ENCODE data around the gene PLD3.

DNA sequence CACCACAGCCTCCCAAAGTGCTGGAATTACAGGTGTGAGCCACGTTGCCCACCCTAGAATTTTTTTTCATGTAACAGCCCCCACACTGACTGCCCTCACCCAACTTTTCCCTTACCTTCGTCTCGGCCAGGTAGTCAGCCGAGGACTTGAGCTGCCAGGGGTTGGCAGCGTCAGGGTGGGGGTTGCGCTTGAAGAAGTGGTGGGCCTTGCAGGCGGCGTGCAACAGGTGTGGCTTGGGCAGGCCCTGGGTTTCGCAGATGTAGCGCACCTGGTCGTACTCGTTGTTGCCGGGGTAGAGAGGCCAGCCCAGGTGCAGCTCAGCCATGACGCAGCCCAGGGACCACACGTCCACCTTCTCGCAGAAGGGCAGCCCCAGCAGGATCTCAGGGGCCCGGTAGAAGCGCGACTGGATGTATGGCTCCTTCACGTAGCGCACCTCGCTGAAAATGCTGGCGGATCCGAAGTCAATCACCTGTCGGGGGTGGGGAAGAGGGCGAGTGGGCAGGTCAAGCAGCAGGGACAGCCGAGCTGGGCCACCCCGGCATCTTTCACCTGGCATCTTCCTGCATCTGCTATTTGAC lies 35.3 kb downstream of the PLD3 start:
- TF ChIP-seq, protein P1, sequence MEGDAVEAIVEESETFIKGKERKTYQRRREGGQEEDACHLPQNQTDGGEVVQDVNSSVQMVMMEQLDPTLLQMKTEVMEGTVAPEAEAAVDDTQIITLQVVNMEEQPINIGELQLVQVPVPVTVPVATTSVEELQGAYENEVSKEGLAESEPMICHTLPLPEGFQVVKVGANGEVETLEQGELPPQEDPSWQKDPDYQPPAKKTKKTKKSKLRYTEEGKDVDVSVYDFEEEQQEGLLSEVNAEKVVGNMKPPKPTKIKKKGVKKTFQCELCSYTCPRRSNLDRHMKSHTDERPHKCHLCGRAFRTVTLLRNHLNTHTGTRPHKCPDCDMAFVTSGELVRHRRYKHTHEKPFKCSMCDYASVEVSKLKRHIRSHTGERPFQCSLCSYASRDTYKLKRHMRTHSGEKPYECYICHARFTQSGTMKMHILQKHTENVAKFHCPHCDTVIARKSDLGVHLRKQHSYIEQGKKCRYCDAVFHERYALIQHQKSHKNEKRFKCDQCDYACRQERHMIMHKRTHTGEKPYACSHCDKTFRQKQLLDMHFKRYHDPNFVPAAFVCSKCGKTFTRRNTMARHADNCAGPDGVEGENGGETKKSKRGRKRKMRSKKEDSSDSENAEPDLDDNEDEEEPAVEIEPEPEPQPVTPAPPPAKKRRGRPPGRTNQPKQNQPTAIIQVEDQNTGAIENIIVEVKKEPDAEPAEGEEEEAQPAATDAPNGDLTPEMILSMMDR (IDR thresholded peaks at IDR 0.05; ENCODE audit: extremely low read depth in 1 of 2, insufficient read depth in 1 of 2, low read depth in 1 of 2, low read length in 2 of 2): no peak
- TF ChIP-seq POLR2AphosphoS5 (IDR thresholded peaks at IDR 0.05; ENCODE audit: insufficient read depth, low read depth, low read length) (no peak), POLR2A (IDR thresholded peaks at IDR 0.05; ENCODE audit: low read depth, low read length) (no peak), EZH2 (IDR thresholded peaks at IDR 0.05; ENCODE audit: borderline replicate concordance, low read depth, low read length, severe bottlenecking) (no peak), JUN (IDR thresholded peaks at IDR 0.05; ENCODE audit: borderline replicate concordance, insufficient read depth, insufficient read length, low read depth) (no peak), FOS (IDR thresholded peaks at IDR 0.05; ENCODE audit: borderline replicate concordance, insufficient read depth, low read length) (no peak)
- TF ChIP-seq, protein P2, sequence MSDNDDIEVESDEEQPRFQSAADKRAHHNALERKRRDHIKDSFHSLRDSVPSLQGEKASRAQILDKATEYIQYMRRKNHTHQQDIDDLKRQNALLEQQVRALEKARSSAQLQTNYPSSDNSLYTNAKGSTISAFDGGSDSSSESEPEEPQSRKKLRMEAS (IDR thresholded peaks at IDR 0.05; ENCODE audit: insufficient read depth, insufficient read length): no peak

All from endothelial cell of umbilical vein (primary cell).